ENCODE data around the gene ZNF764.
"Not testable (repeated sequence)": the region's sequence is repeated elsewhere in the genome, so short reads cannot be mapped to it uniquely, and the experiment has no call there.

The ZNF764 gene

DNA sequence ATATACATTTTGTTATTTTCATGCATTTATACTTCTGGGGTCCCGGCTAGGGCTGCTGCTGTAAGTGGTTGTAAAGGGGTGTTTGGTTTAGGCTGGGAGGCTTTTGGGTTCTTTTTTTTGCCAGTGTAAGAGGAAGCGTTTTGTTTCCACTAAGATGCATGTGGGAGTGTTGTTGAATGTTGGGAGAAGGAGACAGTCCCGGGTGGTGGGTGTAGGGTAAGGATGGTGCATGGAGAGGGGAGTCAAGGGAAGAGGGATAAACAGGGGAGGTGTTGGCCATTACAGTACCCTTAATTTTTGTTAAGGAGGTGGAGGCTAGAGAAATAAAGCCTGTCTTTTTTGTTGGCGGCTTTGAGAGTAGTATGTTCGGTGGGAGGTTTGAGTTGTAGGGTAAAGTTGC lies 15.1 kb downstream of the ZNF764 start:
- no peak for DNase-seq

DNA sequence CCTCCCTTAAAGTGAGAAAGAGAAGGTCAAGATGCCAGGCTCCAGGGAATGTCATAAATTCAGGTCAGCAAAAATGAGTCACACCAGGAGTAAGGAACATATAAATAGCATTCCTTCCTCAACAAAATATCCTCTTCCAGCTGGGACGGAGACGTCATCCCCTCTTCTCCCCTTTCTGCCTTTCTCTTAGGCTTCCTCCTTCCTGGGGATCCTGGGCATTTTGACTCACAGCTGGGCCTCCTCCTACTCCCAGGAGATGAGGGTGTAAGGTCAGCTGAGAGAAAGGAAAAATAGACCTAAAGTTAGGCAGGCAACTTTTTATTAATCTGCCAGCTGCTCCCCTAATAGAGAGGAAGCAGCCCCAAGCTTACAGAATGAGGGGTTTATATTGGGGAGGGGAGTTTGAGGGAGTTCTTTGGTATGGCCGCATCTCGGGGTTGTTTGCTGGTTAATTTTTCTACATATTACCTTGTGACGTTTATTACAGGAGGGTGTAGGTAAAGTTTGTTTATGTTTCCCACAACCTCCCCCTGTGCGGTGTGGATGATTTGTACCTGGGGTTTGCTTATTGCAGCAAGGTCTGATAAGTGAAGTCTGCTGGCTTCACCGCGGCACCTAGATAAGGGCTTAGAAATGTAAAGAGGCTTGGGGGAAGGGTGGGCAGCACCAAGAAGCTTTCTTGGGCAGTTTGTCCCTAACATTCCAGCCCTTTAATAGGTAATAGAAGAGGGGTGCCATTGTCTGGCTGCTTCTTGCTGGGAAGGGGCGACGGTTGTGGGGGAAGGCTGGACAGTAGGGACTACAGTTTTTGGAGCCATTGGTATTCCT lies 16.5 kb downstream of the ZNF764 start:
- DNase-seq = no peak

DNA sequence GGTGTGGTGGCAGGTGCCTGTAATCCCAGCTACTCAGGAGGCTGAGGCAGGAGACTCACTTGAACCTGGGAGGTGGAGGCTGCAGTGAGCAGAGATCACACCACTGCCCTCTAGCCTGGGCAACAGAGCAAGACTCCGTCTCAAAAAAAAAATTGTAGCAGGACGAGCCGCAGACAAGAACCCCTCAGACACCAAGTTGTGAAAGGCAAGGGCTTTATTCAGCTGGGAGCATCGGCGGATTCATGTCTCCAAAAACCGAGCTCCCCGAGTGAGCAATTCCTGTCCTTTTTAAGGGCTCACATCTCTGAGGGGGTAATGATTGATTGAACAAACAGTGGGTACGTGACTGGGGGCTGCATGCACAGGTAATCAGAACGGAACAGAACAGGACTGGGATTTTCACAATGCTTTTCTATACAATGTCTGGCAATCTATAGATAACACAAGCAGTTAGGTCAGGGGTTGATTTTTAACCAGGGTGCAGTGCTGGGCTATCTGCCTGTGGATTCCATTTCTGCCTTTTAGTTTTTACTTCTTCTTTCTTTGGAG lies 17.2 kb downstream of the ZNF764 start:
- DNase-seq = not testable (repeated sequence)

DNA sequence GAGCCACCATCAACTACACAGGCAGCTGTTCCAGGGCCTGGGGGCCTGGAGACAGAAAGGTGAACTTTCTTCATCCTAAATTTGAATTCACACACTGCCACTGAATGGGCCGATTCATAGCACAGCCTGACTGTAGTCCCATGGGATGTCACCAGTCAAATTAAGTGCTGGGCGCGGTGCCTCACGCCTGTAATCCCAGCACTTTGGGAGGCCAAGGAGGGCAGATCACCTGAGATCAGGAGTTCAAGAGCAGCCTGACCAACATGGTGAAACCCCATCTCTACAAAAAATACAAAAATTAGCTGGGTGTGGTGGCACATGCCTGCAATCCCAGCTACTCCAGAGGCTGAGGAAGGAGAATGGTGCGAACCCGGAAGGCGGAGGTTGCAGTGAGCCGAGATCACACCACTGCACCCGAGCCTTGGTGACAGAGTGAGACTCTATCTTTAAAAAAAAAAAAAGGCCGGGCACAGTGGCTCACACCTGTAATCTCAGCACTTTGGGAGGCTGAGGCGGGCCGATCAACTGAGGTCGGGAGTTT lies 18.1 kb downstream of the ZNF764 start:
- DNase-seq = not testable (repeated sequence)

DNA sequence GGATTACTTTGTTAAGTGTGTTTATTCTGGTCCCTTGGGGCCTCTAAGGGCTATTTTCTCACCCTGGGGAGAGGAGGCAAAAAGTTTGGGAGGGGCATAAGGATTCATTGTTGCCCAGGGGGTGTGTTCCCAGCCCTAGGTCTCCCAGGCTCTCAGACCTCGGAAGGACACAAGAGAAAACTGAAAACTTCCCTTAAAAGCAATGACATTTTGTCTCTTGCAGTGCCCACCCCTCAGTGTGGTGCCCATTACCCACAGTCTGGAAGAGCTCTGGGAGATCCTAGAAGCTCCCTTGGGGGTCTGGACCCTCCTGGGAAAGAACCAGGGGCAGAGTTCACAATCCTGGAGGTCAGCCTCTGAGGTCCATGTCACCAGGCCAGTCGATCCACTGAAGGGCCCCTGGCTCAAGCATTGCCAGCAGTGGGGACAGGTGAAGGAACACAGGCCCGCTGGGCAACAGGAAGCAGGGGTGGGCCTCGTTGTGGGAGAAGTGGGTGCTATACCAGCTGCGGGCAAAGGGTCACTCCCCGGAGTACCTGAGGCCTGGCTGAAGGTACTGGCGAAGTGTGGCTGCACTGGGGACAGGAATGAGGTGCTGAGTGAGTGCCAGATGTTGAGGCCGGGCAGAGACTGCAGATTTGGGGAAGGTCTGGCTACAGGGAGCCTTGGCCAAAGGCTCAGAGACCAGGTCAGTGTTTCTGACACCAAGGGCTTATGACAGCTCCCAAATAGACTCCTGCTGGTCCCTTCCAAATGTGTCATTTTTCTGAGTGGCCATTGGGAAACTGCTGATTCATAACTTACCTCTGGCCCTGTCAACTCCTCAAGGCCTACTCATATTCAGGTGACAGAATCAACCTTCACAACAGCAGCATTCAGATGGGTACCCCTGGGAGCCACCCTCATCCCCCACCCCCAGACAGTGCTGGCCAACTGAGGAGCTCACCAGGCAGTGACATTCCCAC lies 18.9 kb downstream of the ZNF764 start:
- no peak for DNase-seq

DNA sequence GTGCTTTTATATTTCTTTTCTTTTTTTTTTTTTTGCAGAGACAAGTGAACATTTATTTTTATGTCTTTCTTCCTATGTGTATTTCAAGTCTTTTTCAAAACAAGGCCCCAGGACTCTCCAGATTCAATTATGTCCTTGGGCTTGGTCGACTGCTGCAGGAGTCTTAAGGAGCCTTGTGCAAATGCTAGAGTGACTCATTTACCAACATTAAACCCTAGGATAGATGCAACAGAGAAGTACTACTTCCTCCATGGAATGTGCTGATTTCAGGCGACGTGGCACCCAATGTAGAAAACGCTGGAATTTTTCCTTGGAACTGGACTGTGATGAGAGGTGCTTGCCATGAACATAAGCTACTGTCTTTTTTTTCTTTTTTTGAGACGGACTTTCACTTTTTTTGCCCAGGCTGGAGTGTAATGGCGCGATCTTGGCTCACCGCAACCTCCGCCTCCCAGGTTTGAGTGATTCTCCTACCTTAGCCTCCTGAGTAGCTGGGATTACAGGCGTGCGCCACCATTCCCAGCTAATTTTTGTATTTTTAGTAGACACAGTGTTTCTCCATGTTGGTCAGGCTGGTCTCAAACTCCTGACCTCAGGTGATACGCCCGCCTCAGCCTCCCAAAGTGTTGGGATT lies 21.7 kb downstream of the ZNF764 start:
- not testable (repeated sequence) for DNase-seq

DNA sequence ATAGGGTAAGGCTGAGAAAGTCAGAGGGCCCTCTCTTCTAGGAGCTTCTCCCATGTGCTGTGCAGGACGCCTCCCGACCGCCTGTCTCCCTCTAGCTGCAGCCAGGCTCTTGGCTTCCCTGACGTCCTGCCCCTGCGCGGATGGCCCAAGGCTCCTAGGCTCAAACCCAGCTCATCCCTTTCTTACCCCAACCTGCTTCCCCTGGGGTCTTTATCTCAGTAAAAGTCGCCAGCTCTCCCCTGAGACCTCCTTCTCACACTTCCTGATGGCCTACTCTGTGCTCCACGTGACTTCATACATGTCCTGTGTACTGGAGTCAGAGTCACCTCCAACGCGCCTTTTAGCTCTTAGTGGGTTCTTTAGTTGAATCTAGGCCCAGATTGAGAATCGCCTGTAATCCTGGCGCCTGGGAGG lies 22.4 kb downstream of the ZNF764 start:
- DNase-seq = peak; percentile 8 to 61

DNA sequence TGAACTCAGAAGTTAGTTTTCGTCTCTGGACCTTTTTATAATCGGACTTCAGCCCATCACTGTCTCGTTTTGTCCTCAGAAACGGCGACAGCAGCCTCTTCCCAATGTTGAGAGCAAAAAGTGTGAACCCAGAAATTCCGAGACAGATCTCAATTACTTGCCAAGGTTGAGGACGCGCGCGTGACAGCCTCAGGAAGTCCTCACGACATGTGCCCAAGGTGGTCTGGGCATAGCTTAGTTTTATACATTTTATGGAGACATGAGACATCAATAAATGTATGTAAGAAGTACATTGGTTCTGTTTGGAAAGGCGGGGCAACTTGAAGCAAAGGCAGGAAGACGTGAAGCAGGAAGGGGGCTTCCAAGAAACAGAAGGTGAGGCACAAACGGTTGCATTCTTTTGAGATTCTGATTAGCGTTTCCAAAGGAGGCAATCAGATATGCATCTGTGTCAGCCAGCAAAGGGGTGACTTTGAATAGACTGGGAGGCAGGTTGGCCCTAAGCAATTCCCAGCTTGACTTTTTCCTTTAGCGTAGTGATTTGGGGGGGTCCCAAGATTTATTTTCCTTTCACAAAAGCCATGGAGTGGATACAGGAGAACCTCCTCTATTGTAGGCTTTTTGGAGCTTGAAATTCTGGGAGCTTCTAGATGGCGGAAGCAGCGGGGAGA lies 22.9 kb downstream of the ZNF764 start:
- peak in 1 of 2 experiments; percentile 55 for DNase-seq

DNA sequence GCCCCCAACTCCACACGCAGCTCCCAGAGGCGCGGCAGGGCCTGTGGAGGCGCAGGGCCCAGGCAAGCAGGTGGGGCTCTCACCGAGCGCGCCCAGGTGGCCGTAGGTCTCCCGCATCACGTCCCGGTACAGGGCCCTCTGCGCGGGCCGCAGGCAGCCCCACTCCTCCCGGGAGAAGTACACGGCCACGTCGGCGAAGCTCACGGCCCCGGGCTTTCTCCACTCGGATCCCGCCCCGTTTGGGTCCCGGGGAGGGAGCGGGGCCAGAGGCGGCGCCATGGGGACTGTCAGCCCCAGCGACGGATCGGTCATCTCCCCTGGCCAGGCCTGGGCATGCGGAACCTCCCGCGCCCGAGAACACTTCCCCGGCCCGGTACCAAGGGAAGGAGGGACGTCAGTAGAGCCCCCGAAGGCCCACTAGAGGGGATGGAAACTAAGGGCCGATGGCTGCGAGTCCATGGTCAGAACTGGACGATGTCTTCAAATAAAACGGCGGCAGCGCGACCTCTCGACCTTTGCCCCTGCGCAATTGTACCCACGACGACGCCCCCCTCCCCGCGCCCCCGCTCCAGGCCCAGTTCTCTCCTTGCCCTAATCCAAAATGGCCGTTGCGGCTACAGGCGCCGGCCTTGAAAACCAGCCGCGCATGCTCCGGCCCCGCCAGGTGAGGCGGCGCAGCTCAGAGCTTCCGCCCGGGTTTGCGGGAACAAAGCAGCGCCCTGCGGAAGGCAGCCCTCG lies 23.6 kb downstream of the ZNF764 start, which contains the start of gene ZNF747:
TSS of gene ZNF747 (minus strand) at position 491 of the 738 bp plus-strand sequence. CDS start at position 312, 179 bp downstream.
- peak; percentile 76 to 88 for DNase-seq

DNA sequence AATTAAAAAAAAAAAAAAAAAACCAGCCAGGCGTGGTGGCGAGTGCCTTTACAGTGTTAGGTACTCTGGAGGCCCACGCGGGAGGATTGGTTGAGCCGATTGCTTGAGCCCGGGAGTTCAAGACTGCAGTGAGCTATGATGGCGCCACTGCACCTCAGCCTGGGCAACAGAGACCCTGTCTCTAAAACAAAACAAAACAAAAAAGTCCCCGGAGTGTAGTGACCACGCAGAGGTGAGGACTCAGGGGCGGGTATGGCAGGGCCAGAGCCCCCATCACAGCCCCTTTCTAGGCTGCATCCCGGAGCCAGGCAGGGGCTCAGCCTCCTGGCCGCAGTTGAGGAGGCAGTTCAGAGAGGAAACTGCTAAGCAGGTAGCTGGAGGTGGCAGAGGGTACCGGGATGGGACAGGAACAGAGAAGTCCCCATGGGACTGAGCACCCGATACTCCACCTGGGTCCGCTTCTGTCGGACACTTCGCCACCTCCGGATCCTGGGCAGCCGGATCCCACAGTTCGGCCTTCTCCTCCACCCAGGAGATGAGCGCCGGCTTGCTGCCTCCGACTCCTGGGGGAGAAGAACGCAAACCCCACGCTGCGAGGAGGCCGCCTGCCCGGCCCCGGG lies 24.3 kb downstream of the ZNF764 start:
- DNase-seq = no peak

DNA sequence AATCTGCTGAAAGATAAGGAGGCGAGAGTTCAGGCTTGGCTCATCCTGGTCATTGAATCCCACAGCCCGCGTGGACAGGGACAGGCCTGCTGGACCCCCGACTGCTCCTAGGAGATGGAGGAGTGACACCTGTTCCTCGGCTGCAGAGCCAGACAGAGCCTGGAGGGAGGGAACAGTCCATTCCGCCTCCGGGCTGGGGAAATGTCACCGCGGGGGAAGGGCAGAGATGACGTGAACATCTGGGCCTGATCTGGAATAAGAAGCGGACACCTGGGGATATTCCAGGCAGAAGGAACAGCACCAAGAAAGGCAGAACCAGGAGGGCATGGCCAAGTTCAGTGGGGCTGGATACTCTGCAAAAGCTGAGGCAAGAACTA lies 25.0 kb downstream of the ZNF764 start:
- no peak for DNase-seq

DNA sequence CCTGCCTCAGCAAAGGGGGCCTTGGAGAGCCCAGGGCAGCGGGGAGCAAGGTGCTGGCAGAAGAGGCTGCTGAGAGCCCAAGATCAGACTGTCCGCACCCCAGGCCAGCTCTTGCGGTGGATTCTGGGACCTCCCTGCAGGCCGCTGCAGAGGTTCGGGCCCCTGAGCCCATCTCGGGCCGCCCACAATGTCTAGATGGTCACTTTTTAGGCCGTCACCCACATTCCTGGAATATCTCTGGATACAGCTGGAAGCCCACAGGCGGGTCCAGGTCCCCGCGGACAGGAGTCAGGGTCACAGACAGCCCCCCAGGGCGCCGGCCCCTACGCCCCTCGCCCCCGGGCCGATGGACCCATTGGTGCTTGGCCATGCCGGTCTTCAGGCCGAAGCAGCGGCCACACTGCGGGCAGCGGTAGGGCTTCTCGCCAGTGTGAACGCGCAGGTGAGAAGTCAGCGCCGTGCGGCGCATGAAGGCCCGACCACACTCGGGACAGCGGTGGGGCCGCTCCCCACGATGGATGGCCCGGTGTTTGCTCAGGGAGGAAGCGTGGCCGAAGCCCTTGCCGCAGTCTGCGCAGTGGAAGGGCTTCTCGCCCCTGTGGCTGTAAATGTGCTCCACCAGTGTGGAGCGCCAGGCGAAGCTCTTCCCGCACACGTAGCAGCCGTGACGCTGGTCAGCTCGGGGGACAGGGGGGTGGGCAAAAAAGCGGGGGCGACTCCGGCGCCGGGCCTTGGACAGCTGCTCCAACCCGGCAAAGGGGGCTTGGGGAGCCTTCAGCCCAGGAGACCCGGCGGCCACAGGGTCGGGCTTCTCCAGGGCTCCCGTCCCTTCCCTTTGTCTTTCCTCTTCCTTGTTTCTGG lies 25.7 kb downstream of the ZNF764 start:
- DNase-seq = no peak

DNA sequence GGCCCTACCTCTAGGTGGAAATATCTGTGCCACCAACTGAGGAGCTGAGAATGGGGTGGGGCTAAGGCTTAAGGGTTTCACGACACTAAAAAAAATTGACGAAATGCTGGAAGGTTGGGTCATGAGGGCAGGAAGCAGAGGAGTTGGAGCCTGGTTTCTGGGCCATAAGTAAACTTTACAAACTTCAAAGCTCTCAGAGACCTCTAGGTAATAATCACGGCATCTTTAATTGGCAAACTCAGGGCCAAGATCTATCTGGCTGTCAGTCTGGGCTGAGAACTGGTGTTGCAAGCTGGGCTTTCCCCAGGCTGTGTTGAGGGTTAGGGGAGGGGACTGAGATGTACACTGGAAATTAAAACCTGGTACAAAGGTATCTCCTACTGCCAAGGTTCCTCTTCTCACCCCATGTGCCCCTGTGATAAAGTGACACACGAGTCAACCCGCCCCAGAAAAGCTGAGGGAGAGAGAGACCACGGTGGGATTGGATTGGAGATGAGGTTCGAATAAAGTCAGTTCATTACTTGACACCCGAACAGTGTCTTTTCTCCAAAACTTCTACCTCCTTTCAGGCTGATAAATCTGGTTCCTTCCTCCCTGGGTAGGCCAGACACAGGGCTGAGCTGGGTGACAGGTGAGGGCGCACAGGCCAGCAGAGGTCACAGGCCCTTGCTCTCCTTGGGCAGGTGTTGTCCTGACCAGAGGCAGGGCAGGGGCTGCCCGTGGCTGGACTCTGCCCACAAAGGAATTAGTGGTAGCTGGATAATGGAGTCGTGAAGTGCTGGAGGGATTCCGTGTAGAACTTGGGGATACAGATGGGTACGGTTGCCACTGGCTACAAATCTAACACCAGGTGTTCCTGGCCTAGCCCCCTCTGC lies 27.8 kb downstream of the ZNF764 start:
- DNase-seq = no peak

DNA sequence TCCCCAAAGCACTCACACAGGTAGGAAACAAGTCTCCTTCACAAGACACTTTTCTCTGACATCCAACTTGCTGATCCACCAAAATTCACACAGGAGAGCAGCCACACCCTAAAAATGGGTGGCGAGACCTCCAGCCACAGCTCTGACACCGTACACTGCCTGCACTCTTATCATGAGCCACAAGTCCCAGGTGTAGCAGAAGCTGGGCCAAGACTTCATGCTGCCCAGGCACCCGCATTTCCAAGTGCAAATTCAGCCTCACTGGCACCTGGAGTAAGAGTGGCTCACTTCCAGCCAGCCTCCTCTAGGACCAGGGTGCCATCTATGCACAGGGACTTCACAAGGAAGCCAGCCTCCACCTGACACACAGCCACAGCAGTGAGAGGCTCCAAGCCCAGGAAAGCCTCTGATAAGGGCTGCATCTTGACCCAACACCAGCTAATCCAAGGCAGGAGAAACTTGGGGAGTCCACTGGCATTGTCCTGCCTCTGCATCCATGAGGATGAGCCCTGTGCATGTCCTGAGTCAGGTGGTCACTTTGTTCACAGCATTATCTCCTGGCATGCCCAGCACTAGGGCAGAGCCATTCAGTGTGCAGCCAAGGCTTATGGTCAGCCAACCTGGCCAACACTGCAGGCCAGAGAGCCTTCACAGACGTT lies 29.2 kb downstream of the ZNF764 start:
- DNase-seq = no peak

DNA sequence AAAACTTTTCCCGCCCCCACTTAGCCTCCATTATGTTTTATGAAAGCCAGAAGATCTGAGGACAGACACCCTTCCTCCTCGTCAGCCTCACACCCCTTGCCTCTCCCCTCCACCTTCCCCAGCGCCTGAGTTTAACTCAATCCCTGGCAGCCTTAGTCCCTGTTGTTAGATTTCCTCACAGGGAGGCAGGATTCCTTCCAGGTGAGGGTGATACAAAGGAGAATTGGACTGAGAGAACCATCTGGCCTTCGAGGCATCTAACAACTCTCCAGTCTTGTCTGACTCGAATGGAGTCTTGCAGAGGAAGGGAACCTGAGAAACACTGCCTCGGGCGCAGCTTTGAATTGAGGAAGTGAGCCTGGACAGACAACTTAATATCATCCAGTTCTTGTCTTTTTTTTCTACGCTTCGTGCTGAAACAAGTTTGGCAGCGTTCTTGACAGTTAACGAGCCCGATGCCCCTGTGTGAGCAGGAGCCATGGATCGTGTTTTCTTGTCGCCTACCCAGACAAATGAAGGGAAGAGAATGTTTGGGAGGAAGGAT lies 30.5 kb downstream of the ZNF764 start:
- DNase-seq = peak in 1 of 2 experiments; percentile 48

DNA sequence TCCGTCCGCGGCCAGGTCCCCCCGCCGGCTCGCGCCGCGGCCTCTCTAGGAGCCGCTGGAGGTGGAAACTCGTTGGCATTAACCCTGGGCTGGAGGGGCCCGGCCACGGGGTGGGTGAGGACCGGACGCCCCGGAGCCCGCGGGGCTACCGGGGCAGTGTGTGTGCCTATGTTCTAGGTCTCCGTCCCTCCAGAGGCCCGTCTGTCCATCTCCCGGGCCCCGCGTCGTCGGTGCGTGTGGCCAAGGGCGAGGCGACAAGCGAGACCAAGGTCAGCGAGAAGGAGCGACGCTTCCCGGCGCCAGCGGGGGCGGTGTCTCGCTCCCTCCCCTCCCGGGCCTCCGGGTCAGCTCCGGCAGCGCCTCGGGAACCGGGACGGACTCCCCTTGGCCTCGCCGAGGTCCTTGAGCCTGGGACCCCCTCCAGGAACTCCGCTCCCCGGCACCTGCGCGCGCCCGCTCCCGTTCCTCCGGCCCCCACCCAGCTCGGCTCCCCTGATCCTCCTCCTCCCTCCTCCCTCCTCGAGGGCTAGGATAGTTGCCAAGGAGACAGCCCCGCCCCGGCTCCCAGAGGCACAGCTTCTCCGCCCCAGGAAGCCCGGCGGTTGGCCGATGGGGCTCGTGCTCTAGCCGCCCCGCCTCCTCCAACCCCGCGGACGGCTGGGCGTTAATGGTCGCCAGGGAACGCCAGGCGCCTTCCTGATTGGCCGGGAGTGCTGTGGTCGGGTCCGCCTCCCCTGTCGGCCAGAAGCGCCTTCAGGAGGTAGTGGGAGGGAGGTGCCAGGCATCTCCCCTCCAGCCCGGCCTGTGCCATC lies 31.1 kb downstream of the ZNF764 start:
- DNase-seq = peak; percentile 96 to 98

All from NCI-H446 (cell line).